Transverse colon (tissue), 4 donors: Measurements from ENCODE around the gene WWC1.

Source experiments
- EP300 ChIP-seq: sonication (generic); formaldehyde crosslinking; IDR thresholded peaks from one replicate; pipeline ENCODE4 v1.6.1; 2017; ENCODE audit warnings: antibody characterized with exemption, low read depth
- POLR2A ChIP-seq: fragments of 450-650 bp; IDR thresholded peaks from one replicate; pipeline ENCODE4 v1.6.1; 2016; ENCODE audit warnings: antibody characterized with exemption, mild to moderate bottlenecking, moderate library complexity
- POLR2AphosphoS5 ChIP-seq, 3 donors: sonication (generic); formaldehyde crosslinking; IDR thresholded peaks; one replicate each; pipeline ENCODE4 v1.6.1; 2016; ENCODE audit warnings: antibody characterized with exemption in 3 of 3
- TF ChIP-seq, protein P1 (sequence below), 5 experiments: fragments of 200-600 bp in 3 of 5; fragments of 450-650 bp in 2 of 5; sonication (generic) in 3 of 5; IDR thresholded peaks; 1 replicate in 2 of 5; 2 replicates in 3 of 5; pipeline ENCODE4 v1.5.1; 2016 to 2017; ENCODE audit warnings: antibody characterized with exemption in 5 of 5, inconsistent platforms in 3 of 5, mild to moderate bottlenecking in 2 of 5, moderate library complexity in 1 of 5

DNA sequence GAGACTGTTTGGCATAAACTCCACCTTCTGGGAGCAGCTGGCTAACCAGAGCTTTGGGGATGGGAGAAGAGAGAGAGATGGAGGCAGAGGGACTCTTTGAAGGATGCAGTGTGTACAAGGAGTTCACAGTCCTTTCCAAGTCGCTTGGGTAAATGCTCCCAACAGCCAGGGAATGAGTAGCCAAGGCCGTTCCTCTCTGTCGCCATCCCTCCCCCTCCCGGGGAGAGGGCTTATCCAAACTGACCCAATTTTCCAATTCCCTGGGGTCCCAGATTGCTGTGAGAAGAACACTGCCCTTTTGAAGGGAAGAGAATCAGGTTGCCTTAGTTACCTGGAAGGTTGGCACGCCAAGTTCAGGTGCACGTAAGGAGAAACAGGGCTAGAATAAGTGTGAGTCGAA, 7.9 kb downstream of the WWC1 start:
- no peak for TF ChIP-seq POLR2A
- TF ChIP-seq, protein P1, sequence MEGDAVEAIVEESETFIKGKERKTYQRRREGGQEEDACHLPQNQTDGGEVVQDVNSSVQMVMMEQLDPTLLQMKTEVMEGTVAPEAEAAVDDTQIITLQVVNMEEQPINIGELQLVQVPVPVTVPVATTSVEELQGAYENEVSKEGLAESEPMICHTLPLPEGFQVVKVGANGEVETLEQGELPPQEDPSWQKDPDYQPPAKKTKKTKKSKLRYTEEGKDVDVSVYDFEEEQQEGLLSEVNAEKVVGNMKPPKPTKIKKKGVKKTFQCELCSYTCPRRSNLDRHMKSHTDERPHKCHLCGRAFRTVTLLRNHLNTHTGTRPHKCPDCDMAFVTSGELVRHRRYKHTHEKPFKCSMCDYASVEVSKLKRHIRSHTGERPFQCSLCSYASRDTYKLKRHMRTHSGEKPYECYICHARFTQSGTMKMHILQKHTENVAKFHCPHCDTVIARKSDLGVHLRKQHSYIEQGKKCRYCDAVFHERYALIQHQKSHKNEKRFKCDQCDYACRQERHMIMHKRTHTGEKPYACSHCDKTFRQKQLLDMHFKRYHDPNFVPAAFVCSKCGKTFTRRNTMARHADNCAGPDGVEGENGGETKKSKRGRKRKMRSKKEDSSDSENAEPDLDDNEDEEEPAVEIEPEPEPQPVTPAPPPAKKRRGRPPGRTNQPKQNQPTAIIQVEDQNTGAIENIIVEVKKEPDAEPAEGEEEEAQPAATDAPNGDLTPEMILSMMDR (IDR thresholded peaks at IDR 0.05) = no peak
- no peak for TF ChIP-seq EP300
- TF ChIP-seq POLR2AphosphoS5 (IDR thresholded peaks at IDR 0.05) = no peak
